Fibroblast of the aortic adventitia (primary cell): Measurements from ENCODE around the gene CDYL2. TPM values are rescaled to one million over a fixed set of nuclear protein-coding genes. Genes with fewer than 3 reads are reported as not detected.
"Not testable (repeated sequence)": the region's sequence is repeated elsewhere in the genome, so short reads cannot be mapped to it uniquely, and the experiment has no call there.

Experiments used
- DNase-seq: peaks from one replicate; pipeline ENCODE4 v3.0.0-alpha.2; 2010; ENCODE audit warnings: low read depth
- H3K4me3 ChIP-seq: 2 replicates; pipeline ENCODE4 v1.5.1; 2011; ENCODE audit warnings: low read depth, mild to moderate bottlenecking, control low read depth, low read length, moderate library complexity
- total RNA-seq: library from RNA; depleted of rRNA; stranded (reverse); fragments of >200 nt; gene quantifications from 2 replicates; pipeline ENCODE4 v1.2.3, GENCODE V29; 2012; ENCODE audit warnings: low replicate concordance
- TF ChIP-seq, protein P1 (sequence below): IDR thresholded peaks from 2 replicates; pipeline ENCODE4 v1.5.1; 2011; ENCODE audit warnings: mild to moderate bottlenecking, low read length, control low read depth, inconsistent platforms; ENCODE audit not compliant: insufficient read depth

The CDYL2 gene
- total RNA-seq, 1 donor: 5.2 TPM

DNA sequence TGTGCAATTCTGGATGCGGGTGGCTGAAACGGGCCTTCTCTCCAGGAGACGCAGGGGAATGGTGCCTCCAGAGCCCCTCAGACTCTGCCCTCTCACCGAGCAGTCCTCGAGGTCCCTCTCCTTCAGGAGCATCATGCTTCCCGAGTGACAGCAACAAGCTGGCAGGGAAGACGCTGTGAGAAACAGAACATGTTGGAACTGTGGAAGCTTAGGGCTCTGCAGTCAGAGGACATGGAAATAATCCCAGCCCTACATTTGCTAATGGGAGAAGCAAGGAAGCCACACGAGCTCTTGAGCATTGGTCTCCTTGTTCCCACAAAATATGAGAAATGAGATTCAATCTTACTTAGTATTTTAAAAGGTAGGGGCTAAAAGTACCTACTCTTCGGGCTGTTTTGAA, 148.6 kb downstream of the CDYL2 start:
- TF ChIP-seq, protein P1, sequence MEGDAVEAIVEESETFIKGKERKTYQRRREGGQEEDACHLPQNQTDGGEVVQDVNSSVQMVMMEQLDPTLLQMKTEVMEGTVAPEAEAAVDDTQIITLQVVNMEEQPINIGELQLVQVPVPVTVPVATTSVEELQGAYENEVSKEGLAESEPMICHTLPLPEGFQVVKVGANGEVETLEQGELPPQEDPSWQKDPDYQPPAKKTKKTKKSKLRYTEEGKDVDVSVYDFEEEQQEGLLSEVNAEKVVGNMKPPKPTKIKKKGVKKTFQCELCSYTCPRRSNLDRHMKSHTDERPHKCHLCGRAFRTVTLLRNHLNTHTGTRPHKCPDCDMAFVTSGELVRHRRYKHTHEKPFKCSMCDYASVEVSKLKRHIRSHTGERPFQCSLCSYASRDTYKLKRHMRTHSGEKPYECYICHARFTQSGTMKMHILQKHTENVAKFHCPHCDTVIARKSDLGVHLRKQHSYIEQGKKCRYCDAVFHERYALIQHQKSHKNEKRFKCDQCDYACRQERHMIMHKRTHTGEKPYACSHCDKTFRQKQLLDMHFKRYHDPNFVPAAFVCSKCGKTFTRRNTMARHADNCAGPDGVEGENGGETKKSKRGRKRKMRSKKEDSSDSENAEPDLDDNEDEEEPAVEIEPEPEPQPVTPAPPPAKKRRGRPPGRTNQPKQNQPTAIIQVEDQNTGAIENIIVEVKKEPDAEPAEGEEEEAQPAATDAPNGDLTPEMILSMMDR: no peak

DNA sequence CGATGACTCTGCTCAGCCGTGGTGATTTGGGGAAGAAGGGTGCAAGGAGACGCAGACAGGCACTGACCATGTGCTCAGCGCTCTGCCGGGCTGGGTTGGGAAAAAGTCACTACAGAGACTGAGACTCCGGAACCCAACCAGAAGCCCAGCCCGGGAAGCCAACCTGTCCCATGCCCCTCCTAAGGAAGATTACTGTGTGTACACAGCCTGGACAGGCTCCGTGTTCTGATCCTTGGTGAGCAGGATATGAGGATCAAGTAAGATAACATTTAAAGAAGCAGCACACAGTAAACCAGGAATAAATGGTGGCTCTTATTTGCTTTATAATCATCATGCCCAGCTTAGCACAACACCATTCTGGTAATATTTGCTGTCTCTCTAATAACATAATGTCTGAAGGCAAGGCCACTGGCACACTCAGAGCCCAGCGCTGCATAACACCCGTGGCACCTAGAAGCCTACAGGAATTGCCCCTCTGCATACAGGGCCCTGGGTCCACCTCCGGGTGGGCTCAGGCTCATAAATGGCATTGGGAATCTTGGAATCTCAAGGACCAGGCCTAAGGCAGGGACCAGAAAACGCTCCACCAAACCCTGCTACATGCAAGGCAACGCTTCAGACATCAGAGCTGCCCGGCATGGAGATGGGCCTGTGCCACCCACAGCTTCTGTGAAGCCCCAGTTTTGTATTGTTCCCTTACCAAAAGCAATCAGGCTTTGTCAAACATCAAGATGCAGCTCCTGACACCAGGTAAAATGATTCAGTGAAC, 150.1 kb downstream of the CDYL2 start:
- TF ChIP-seq, protein P1: no peak
- no peak for DNase-seq
- no peak overlapping the region for H3K4me3 ChIP-seq

More for the DNA sequence above, 148.6 kb downstream of the CDYL2 start:
- no peak for DNase-seq
- H3K4me3 ChIP-seq: no peak overlapping the region

DNA sequence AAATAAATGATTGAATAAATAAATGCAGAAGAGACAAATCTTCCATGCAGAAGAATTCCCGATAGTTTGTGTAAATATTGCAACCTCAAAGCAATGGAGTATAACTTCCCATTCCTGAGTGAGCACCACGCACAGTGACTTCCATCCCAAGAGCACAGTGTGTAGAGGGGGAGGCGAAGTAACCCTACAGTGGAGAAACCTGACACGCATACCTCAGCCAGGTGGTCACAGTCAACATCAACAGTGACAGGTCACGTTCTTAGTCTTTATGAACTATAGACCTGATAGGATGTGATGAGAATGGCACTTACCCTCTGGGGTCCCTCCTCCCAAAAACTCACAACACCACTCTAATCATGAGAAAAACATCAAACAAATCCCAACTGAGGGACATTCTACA, 152.0 kb downstream of the CDYL2 start:
- no peak overlapping the region for H3K4me3 ChIP-seq
- DNase-seq: no peak
- TF ChIP-seq, protein P1: no peak

DNA sequence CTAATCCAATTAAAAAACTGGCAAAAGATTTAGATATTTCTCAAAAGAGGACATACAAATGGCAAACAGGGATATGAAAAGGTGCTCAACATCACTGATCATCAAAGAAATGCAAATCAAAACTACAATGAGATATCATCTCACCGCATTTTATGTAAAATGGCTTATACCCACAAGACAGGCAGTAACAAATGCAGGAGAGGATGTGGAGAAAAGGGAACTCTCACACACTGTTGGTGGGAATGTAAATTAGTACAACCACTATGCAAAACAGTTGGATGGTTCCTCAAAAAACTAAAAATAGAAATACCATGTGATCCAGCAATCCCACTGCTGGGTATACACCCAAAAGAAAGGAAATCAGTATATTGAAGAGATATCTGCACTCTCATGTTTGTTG, 154.1 kb downstream of the CDYL2 start:
- not testable (repeated sequence) for DNase-seq, H3K4me3 ChIP-seq

DNA sequence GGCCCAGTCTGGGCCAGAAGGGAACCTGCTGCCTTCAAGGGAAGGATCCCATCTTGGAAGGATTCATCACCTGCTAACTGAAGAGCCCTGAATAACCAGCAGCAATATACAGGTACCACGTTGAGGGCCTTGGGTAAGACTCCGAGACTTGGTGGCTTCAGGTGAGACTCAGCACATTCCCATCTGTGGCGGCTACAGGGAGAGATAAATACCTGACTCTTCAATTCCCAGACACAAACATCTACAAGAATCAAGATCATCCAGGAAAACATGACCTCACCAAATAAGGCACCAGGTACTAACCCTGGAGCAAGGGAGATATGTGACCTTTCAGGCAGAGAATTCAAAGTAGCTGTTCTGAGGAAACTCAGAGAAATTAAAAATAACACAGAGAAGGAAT, 164.1 kb downstream of the CDYL2 start:
- DNase-seq: no peak
- H3K4me3 ChIP-seq: no peak overlapping the region
- TF ChIP-seq, protein P1: no peak

DNA sequence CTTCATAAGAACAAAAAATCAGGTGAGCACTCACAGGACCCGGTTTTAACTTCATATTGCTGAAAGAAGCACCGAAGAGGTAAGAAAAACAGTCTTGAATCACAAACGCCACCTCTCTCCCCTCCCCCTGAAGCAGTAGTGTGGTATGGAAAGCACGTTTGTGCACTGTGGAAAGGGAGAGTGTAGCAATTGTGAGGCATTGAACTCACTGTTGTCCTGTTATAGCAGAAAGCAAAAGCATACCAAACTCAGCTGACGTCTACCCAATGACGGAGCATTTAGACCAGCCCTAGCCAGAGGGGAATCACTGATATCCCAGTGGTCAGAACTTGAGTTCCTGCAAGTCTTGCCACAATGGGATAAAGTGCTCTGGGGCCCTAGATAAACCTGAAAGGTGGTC, 164.8 kb downstream of the CDYL2 start:
- no peak for DNase-seq
- H3K4me3 ChIP-seq: no peak overlapping the region
- TF ChIP-seq, protein P1: no peak

DNA sequence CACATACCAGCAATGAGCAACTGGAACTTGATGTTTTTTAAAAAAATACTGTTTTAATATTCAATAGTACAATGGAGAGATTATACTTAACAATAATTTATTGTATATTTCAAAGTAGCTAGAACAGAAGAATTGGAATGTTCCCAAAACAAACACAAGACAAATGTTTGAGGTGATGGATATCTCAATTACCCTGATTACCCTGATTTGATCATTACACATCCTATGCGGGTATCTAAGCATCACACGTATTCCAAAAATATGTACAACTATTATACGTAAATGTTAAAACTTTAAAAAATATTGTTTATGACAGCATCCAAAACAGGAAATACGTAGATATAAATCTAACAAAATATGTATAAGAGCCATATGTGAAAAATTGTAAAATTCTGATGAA, 166.8 kb downstream of the CDYL2 start:
- no peak for DNase-seq
- TF ChIP-seq, protein P1: no peak
- H3K4me3 ChIP-seq: no peak overlapping the region
